ENCODE measurements around the gene KCNJ3. TPM values are rescaled to one million over a fixed set of nuclear protein-coding genes. Genes with fewer than 3 reads are reported as not detected.

The KCNJ3 gene
- total and polyA plus RNA-seq, 2 donors (not counting 1 experiment from before 2014, with no cell fraction given) = not detected

DNA sequence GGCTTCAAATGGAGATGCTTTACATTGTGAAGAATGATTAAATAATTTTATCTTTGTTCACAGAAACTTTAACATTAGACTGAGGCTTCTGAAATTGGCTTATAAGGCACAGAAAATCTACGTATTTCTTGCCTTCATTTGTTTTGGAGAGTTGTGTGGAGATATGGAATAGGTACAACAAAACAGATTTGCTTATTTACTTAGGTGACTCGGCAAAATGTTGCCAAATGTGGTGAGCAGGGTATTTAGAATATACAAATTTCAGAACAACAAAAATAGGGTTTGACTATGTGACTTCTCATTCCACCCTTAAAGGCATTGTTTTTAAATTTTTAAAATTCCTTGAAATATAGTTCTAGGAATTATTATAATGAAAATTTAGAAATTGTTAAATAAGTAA lies 134.2 kb downstream of the KCNJ3 start:
- H3K9me3 ChIP-seq (ENCODE audit: control insufficient read depth, insufficient read depth, low read depth, low read length) = no peaks in the 10 kb centered on the region
- no peaks in the 10 kb centered on the region for H3K36me3 ChIP-seq (ENCODE audit: control insufficient read depth, insufficient read depth, low read length)
- no peaks in the 10 kb centered on the region for H4K20me1 ChIP-seq (ENCODE audit: control insufficient read depth, extremely low read depth, insufficient read depth, low read length)
- H3K79me2 ChIP-seq (ENCODE audit: control insufficient read depth, insufficient read depth, low read length) = no peaks in the 10 kb centered on the region
- no peaks in the 10 kb centered on the region for H3K4me1 ChIP-seq (ENCODE audit: control insufficient read depth, extremely low read depth, insufficient read depth, low read length)
- H3K9ac ChIP-seq (ENCODE audit: insufficient read depth, low read length) = no peak overlapping the region
- H3K4me2 ChIP-seq (ENCODE audit: extremely low read depth, insufficient read depth, low read length) = no peak overlapping the region
- no peak overlapping the region for H3K4me3 ChIP-seq (replicated peaks in 1 of 4; ENCODE audit: control extremely low read depth in 1 of 4, insufficient read depth in 1 of 4, low read depth in 3 of 4, low read length in 4 of 4)
- TF ChIP-seq CTCF (conservative IDR thresholded peaks at IDR 0.05 in 1 of 2, IDR thresholded peaks at IDR 0.05 in 1 of 2; ENCODE audit: low read depth in 1 of 2, low read length in 2 of 2) (no peak), EZH2 (IDR thresholded peaks at IDR 0.05; ENCODE audit: low read length, missing control alignments) (no peak)
- DNase-seq (ENCODE audit: low read depth in 2 of 2) = no peak
- H3K27me3 ChIP-seq (ENCODE audit: control insufficient read depth, insufficient read depth, low read length) = no peaks in the 10 kb centered on the region
- H2AFZ ChIP-seq (ENCODE audit: low read length) = no peak overlapping the region
- H3K27ac ChIP-seq (ENCODE audit: insufficient read depth, low read length) = no peak overlapping the region

- Histone ChIP-seq H3K79me2 (ENCODE audit: control insufficient read depth, insufficient read depth, low read length) (no peaks in the 10 kb centered on the region), H3K27me3 (ENCODE audit: control insufficient read depth, insufficient read depth, low read length) (no peaks in the 10 kb centered on the region), H3K4me2 (ENCODE audit: extremely low read depth, insufficient read depth, low read length) (no peak overlapping the region), H3K9me3 (ENCODE audit: control insufficient read depth, insufficient read depth, low read depth, low read length) (no peaks in the 10 kb centered on the region), H3K4me1 (ENCODE audit: control insufficient read depth, extremely low read depth, insufficient read depth, low read length) (no peaks in the 10 kb centered on the region), H4K20me1 (ENCODE audit: control insufficient read depth, extremely low read depth, insufficient read depth, low read length) (no peaks in the 10 kb centered on the region), H3K27ac (ENCODE audit: insufficient read depth, low read length) (no peak overlapping the region), H2AFZ (ENCODE audit: low read length) (no peak overlapping the region), H3K4me3 (replicated peaks in 1 of 4; ENCODE audit: control extremely low read depth in 1 of 4, insufficient read depth in 1 of 4, low read depth in 3 of 4, low read length in 4 of 4) (no peak overlapping the region), H3K36me3 (ENCODE audit: control insufficient read depth, insufficient read depth, low read length) (no peaks in the 10 kb centered on the region), H3K9ac (ENCODE audit: insufficient read depth, low read length) (no peak overlapping the region)
- no peak for DNase-seq (ENCODE audit: low read depth in 2 of 2)
- no peak for TF ChIP-seq CTCF (conservative IDR thresholded peaks at IDR 0.05 in 1 of 2, IDR thresholded peaks at IDR 0.05 in 1 of 2; ENCODE audit: low read depth in 1 of 2, low read length in 2 of 2)
- TF ChIP-seq EZH2 (IDR thresholded peaks at IDR 0.05; ENCODE audit: low read length, missing control alignments) = no peak
Observed at GRCh38 chr2:154836632-154837031, 138.1 kb downstream of the KCNJ3 start.

GRCh38 chr2:154837035-154837434 lies 138.5 kb downstream of the KCNJ3 start:
- no peak for DNase-seq (ENCODE audit: low read depth in 2 of 2)
- Histone ChIP-seq H3K4me1 (ENCODE audit: control insufficient read depth, extremely low read depth, insufficient read depth, low read length) (no peaks in the 10 kb centered on the region), H3K27me3 (ENCODE audit: control insufficient read depth, insufficient read depth, low read length) (no peaks in the 10 kb centered on the region), H3K4me2 (ENCODE audit: extremely low read depth, insufficient read depth, low read length) (no peak overlapping the region), H4K20me1 (ENCODE audit: control insufficient read depth, extremely low read depth, insufficient read depth, low read length) (no peaks in the 10 kb centered on the region), H3K4me3 (replicated peaks in 1 of 4; ENCODE audit: control extremely low read depth in 1 of 4, insufficient read depth in 1 of 4, low read depth in 3 of 4, low read length in 4 of 4) (no peak overlapping the region), H3K79me2 (ENCODE audit: control insufficient read depth, insufficient read depth, low read length) (no peaks in the 10 kb centered on the region), H3K9ac (ENCODE audit: insufficient read depth, low read length) (no peak overlapping the region), H3K27ac (ENCODE audit: insufficient read depth, low read length) (no peak overlapping the region), H2AFZ (ENCODE audit: low read length) (no peak overlapping the region), H3K36me3 (ENCODE audit: control insufficient read depth, insufficient read depth, low read length) (no peaks in the 10 kb centered on the region), H3K9me3 (ENCODE audit: control insufficient read depth, insufficient read depth, low read depth, low read length) (no peaks in the 10 kb centered on the region)
- TF ChIP-seq EZH2 (IDR thresholded peaks at IDR 0.05; ENCODE audit: low read length, missing control alignments) (no peak), CTCF (conservative IDR thresholded peaks at IDR 0.05 in 1 of 2, IDR thresholded peaks at IDR 0.05 in 1 of 2; ENCODE audit: low read depth in 1 of 2, low read length in 2 of 2) (no peak)

All from fibroblast of lung (primary cell).